Fibroblast of lung (primary cell): ENCODE results near the gene ATRNL1. TPM values are rescaled to one million over a fixed set of nuclear protein-coding genes. Genes with fewer than 3 reads are reported as not detected.

Source experiments
- DNase-seq, 2 donors: peaks; one replicate each; pipeline versions ENCODE4 v3.0.0 to v3.0.0-alpha.2; 2010; ENCODE audit warnings: low read depth in 2 of 2
- H2AFZ ChIP-seq: 2 replicates; pipeline ENCODE4 v1.5.1; 2012; ENCODE audit warnings: low read length, control low read depth, inconsistent platforms
- H3K27ac ChIP-seq: 2 replicates; pipeline ENCODE4 v1.5.1; 2011; ENCODE audit warnings: low read length, control low read depth; ENCODE audit not compliant: insufficient read depth
- H3K27me3 ChIP-seq: 2 replicates; pipeline ENCODE4 v1.5.1; 2011; ENCODE audit warnings: mild to moderate bottlenecking, low read length; ENCODE audit not compliant: control insufficient read depth, insufficient read depth
- H3K36me3 ChIP-seq: 2 replicates; pipeline ENCODE4 v1.5.1; 2011; ENCODE audit warnings: low read length; ENCODE audit not compliant: control insufficient read depth, insufficient read depth
- H3K4me1 ChIP-seq: 2 replicates; pipeline ENCODE4 v1.5.1; 2011; ENCODE audit warnings: low read length; ENCODE audit not compliant: control insufficient read depth, insufficient read depth; ENCODE audit errors: extremely low read depth
- H3K4me2 ChIP-seq: 2 replicates; pipeline ENCODE4 v1.5.1; 2011; ENCODE audit warnings: low read length, control low read depth; ENCODE audit not compliant: insufficient read depth; ENCODE audit errors: extremely low read depth
- H3K4me3 ChIP-seq, 4 experiments: fragments of 200-600 bp in 1 of 4; sonication (generic) in 1 of 4; replicated peaks in 1 of 4; 2 replicates each; pipeline ENCODE4 v1.5.1; 2011 to 2016; ENCODE audit warnings: low read length in 4 of 4, low read depth in 3 of 4, mild to moderate bottlenecking in 3 of 4, control low read depth in 2 of 4, inconsistent platforms in 1 of 4, mixed read lengths in 1 of 4; ENCODE audit not compliant: insufficient read depth in 1 of 4; ENCODE audit errors: control extremely low read depth in 1 of 4
- H3K79me2 ChIP-seq: 2 replicates; pipeline ENCODE4 v1.5.1; 2012; ENCODE audit warnings: mild to moderate bottlenecking, low read length, inconsistent platforms; ENCODE audit not compliant: control insufficient read depth, insufficient read depth
- H3K9ac ChIP-seq: 2 replicates; pipeline ENCODE4 v1.5.1; 2011; ENCODE audit warnings: mild to moderate bottlenecking, low read length, control low read depth; ENCODE audit not compliant: insufficient read depth
- H3K9me3 ChIP-seq: 2 replicates; pipeline ENCODE4 v1.5.1; 2012; ENCODE audit warnings: low read depth, low read length; ENCODE audit not compliant: control insufficient read depth, insufficient read depth
- H4K20me1 ChIP-seq: 2 replicates; pipeline ENCODE4 v1.5.1; 2011; ENCODE audit warnings: low read length; ENCODE audit not compliant: control insufficient read depth, insufficient read depth; ENCODE audit errors: extremely low read depth
- CTCF ChIP-seq, 2 donors: IDR thresholded peaks in 1 of 2; conservative IDR thresholded peaks in 1 of 2; 1 replicate in 1 of 2; 2 replicates in 1 of 2; pipeline ENCODE4 v1.5.1; 2011 to 2012; ENCODE audit warnings: low read length in 2 of 2, control low read depth in 1 of 2, inconsistent platforms in 1 of 2, low read depth in 1 of 2, mild to moderate bottlenecking in 1 of 2
- EZH2 ChIP-seq: IDR thresholded peaks from 2 replicates; pipeline ENCODE4 v1.5.1; 2012; ENCODE audit warnings: low read length, control low read depth, mild to moderate bottlenecking; ENCODE audit errors: missing control alignments
- polyA plus RNA-seq, 2 donors: library from polyadenylated mRNA; depleted of rRNA in 1 of 2; stranded (reverse) in 1 of 2; unstranded in 1 of 2; fragments of >200 nt; gene quantifications; 2 replicates each; pipeline ENCODE4 v1.2.1, GENCODE V29; 2011 to 2012; ENCODE audit warnings: missing spikeins in 1 of 2
- total RNA-seq: library from RNA; depleted of rRNA; stranded (reverse); fragments of >200 nt; gene quantifications from 2 replicates; pipeline ENCODE4 v1.2.1, GENCODE V29; 2014

The ATRNL1 gene
- total and polyA plus RNA-seq, 2 donors (not counting 1 experiment from before 2014, with no cell fraction given) = 0.33 TPM

DNA sequence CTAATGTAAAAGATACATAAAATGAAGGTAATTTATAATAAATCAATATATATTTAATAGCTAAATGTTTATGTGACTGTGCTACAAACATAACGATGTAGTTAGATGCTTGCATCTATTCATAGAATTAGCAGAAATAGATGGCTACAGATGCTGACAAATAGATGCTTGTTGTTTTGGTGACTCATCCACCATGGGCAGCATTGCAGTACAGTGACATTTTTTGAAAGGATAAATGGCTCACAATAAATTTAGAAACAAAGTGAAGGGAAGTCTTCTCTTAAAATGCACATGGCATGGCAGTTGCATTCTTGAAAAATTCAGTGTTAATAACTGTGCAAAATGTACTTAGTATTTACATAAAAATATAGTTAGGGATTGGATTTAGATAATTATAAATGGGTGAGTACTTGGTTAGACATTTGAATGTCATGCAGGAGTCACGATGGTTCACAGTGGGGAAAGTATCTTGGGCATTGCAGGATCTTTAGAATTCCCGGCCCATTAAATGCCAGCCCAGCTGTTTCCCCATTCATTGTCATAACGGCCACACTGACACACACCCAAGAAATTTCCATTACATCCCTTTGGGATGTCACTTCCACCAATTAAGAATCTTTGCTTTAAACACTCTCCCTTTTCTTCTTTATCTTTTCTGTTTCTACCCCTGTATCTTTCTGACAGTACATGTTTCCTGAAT lies 564.1 kb downstream of the ATRNL1 start:
- no peaks in the 10 kb centered on the region for H3K27me3 ChIP-seq
- no peak overlapping the region for H3K4me3 ChIP-seq
- H3K27ac ChIP-seq = no peak overlapping the region
- no peaks in the 10 kb centered on the region for H3K36me3 ChIP-seq
- no peaks in the 10 kb centered on the region for H4K20me1 ChIP-seq
- no peaks in the 10 kb centered on the region for H3K79me2 ChIP-seq
- no peak overlapping the region for H3K4me2 ChIP-seq
- no peak for TF ChIP-seq EZH2
- no peak for TF ChIP-seq CTCF (conservative IDR thresholded peaks at IDR 0.05 in 1 of 2, IDR thresholded peaks at IDR 0.05 in 1 of 2; ENCODE audit: low read depth in 1 of 2, low read length in 2 of 2)
- H3K9me3 ChIP-seq = no peaks in the 10 kb centered on the region
- no peak overlapping the region for H2AFZ ChIP-seq
- DNase-seq = peak; percentile 4 to 36
- no peaks in the 10 kb centered on the region for H3K4me1 ChIP-seq
- H3K9ac ChIP-seq = no peak overlapping the region

DNA sequence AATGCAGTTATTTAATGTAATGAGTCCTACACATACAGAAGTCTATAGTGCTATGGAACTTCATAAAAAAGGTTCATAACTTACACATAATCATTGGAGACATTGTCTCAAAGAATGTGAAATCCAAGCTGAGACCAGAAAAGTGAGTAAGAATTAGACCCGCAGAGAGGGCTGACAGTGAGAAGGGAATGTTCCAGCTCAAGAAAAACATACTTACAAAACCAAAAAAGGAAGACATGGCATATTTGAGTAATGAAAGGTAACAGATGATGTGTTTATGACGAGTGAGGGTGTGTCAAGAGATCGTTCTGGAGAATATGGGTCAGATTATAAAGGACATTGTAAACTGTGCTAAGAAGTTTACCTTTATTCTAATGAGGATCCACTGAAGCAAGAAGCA lies 566.5 kb downstream of the ATRNL1 start:
- H3K4me3 ChIP-seq = no peak overlapping the region
- no peaks in the 10 kb centered on the region for H3K36me3 ChIP-seq
- no peaks in the 10 kb centered on the region for H3K27me3 ChIP-seq
- TF ChIP-seq EZH2 (no peak), CTCF (conservative IDR thresholded peaks at IDR 0.05 in 1 of 2, IDR thresholded peaks at IDR 0.05 in 1 of 2; ENCODE audit: low read depth in 1 of 2, low read length in 2 of 2) (no peak)
- peak; percentile 20 to 28 for DNase-seq
- H3K79me2 ChIP-seq = no peaks in the 10 kb centered on the region
- H3K9me3 ChIP-seq = no peaks in the 10 kb centered on the region
- no peak overlapping the region for H3K27ac ChIP-seq
- H3K4me1 ChIP-seq = no peaks in the 10 kb centered on the region
- no peak overlapping the region for H3K9ac ChIP-seq
- no peak overlapping the region for H3K4me2 ChIP-seq
- no peak overlapping the region for H2AFZ ChIP-seq
- H4K20me1 ChIP-seq = no peaks in the 10 kb centered on the region

DNA sequence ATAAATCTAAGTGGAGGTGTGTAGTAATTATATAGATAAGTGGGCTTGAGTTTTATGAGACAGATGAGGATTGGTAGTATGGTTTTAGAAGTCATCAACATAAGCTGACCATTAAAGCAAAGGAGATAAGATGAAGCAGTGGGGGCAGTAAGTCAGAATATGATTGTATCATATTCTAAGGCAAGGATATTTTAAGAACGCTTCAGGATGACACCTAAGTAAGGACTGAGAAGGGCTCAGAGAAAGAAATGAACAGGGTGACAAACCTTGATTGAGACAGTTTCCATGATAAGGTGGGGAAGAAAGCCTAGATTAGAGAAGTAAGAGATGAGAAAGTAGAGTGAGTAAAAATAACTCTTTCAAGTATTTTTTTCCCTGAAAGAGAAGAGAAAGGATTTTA lies 567.2 kb downstream of the ATRNL1 start:
- no peak for DNase-seq
- Histone ChIP-seq H3K27ac (no peak overlapping the region), H3K4me2 (no peak overlapping the region), H3K4me3 (no peak overlapping the region), H2AFZ (no peak overlapping the region), H3K4me1 (no peaks in the 10 kb centered on the region), H3K36me3 (no peaks in the 10 kb centered on the region), H3K9me3 (no peaks in the 10 kb centered on the region), H4K20me1 (no peaks in the 10 kb centered on the region), H3K9ac (no peak overlapping the region), H3K27me3 (no peaks in the 10 kb centered on the region), H3K79me2 (no peaks in the 10 kb centered on the region)
- no peak for TF ChIP-seq EZH2
- TF ChIP-seq CTCF (conservative IDR thresholded peaks at IDR 0.05 in 1 of 2, IDR thresholded peaks at IDR 0.05 in 1 of 2; ENCODE audit: low read depth in 1 of 2, low read length in 2 of 2) = no peak
